Hepatocyte (in vitro differentiated cells): ENCODE measurements around the gene WEE2. TPM values are rescaled to one million over a fixed set of nuclear protein-coding genes. Genes with fewer than 3 reads are reported as not detected.

Experiments
- DNase-seq: peaks from one replicate; pipeline ENCODE4 v3.0.0-alpha.2; 2016; ENCODE audit warnings: low spot score
- H2AFZ ChIP-seq: fragments of 200-600 bp; sonication (generic); 2 replicates; pipeline ENCODE4 v1.6.0; 2016; ENCODE audit warnings: antibody characterized with exemption, mild to moderate bottlenecking
- H3K27ac ChIP-seq: fragments of 200-600 bp; sonication (generic); 2 replicates; pipeline ENCODE4 v1.5.1; 2016; ENCODE audit warnings: mild to moderate bottlenecking
- H3K27me3 ChIP-seq: fragments of 200-600 bp; sonication (generic); 2 replicates; pipeline ENCODE4 v1.6.1; 2016
- H3K36me3 ChIP-seq: fragments of 200-600 bp; sonication (generic); replicated peaks from 2 replicates; pipeline ENCODE4 v1.5.1; 2016; ENCODE audit warnings: low read depth; ENCODE audit not compliant: insufficient read depth
- H3K4me1 ChIP-seq: fragments of 200-600 bp; sonication (generic); 2 replicates; pipeline ENCODE4 v1.5.1; 2016; ENCODE audit warnings: mild to moderate bottlenecking, moderate library complexity; ENCODE audit not compliant: insufficient read depth
- H3K4me2 ChIP-seq: fragments of 200-600 bp; sonication (generic); 2 replicates; pipeline ENCODE4 v1.6.0; 2016
- H3K4me3 ChIP-seq: fragments of 200-600 bp; sonication (generic); 2 replicates; pipeline ENCODE4 v1.5.1; 2016; ENCODE audit warnings: mild to moderate bottlenecking
- H3K79me2 ChIP-seq: fragments of 200-600 bp; sonication (generic); 2 replicates; pipeline ENCODE4 v1.6.0; 2017; ENCODE audit warnings: mild to moderate bottlenecking
- H3K9me2 ChIP-seq: fragments of 200-600 bp; sonication (generic); replicated peaks from 2 replicates; pipeline ENCODE4 v1.6.0; 2017; ENCODE audit warnings: mild to moderate bottlenecking; ENCODE audit not compliant: insufficient read depth
- H3K9me3 ChIP-seq: fragments of 200-600 bp; sonication (generic); 2 replicates; pipeline ENCODE4 v1.5.1; 2016; ENCODE audit warnings: low read depth, mild to moderate bottlenecking
- H4K20me1 ChIP-seq: fragments of 200-600 bp; sonication (generic); 2 replicates; pipeline ENCODE4 v1.6.0; 2016; ENCODE audit warnings: mild to moderate bottlenecking; ENCODE audit not compliant: insufficient read depth, poor library complexity, severe bottlenecking
- CTCF ChIP-seq: fragments of 200-600 bp; sonication (generic); IDR thresholded peaks from 2 replicates; pipeline ENCODE4 v1.5.1; 2016; ENCODE audit warnings: antibody characterized with exemption, mild to moderate bottlenecking; ENCODE audit not compliant: poor library complexity
- EZH2 ChIP-seq: fragments of 200-600 bp; sonication (generic); IDR thresholded peaks from 2 replicates; pipeline ENCODE4 v1.6.1; 2016; ENCODE audit warnings: antibody characterized with exemption, mild to moderate bottlenecking, borderline replicate concordance
- EZH2phosphoT487 ChIP-seq: fragments of 200-600 bp; sonication (generic); IDR thresholded peaks from one replicate; pipeline ENCODE4 v1.6.1; 2018; ENCODE audit warnings: antibody characterized with exemption, mild to moderate bottlenecking, low read depth, moderate library complexity; ENCODE audit not compliant: unreplicated experiment, severe bottlenecking
- WGBS: methylation state at CpG from one replicate; pipeline ENCODE4 v1.1.6; 2016; ENCODE audit warnings: low lambda C conversion rate; ENCODE audit errors: missing lambda C conversion rate; 5-methylcytosine and 5-hydroxymethylcytosine counted together
- polyA plus RNA-seq: library from polyadenylated mRNA; unstranded; fragments of >200 nt; fragmentation: Nextera tagmentation; extraction: Ambion mirVana; gene quantifications from 2 replicates; pipeline ENCODE4 v1.2.1, GENCODE V29; 2016
- total RNA-seq: library from RNA; depleted of rRNA; stranded (reverse); fragments of >200 nt; gene quantifications from 2 replicates; pipeline ENCODE4 v1.2.3, GENCODE V29; 2014

WEE2 gene
- total and polyA plus RNA-seq, 2 experiments from 2014 or later = 0.89 to 3.6 TPM

- H3K4me3 ChIP-seq = no peak overlapping the region
- no peaks in the 10 kb centered on the region for H3K4me1 ChIP-seq
- no peak for DNase-seq
- no peaks in the 10 kb centered on the region for H3K9me2 ChIP-seq
- H3K27ac ChIP-seq = no peak overlapping the region
- TF ChIP-seq EZH2phosphoT487 (no peak), CTCF (no peak), EZH2 (no peak)
- H3K4me2 ChIP-seq = no peak overlapping the region
- H4K20me1 ChIP-seq = no peaks in the 10 kb centered on the region
- H3K9me3 ChIP-seq = no peaks in the 10 kb centered on the region
- no peaks in the 10 kb centered on the region for H3K27me3 ChIP-seq
- WGBS = 94% methylated on average over 3 of the region's 3 CpGs
- H3K36me3 ChIP-seq = no peaks in the 10 kb centered on the region
- H3K79me2 ChIP-seq = no peaks in the 10 kb centered on the region
- no peak overlapping the region for H2AFZ ChIP-seq
Measured at GRCh38 chr7:141673346-141673745, 34.8 kb upstream of the WEE2 start.

GRCh38 chr7:141674171-141674671 lies 33.9 kb upstream of the WEE2 start:
- H3K9me2 ChIP-seq = no peaks in the 10 kb centered on the region
- H3K9me3 ChIP-seq = no peaks in the 10 kb centered on the region
- TF ChIP-seq CTCF = no peak
- H3K4me2 ChIP-seq = no peak overlapping the region
- H2AFZ ChIP-seq = no peak overlapping the region
- no peak for DNase-seq
- H3K4me3 ChIP-seq = no peak overlapping the region
- no peaks in the 10 kb centered on the region for H3K4me1 ChIP-seq
- no peak overlapping the region for H3K27ac ChIP-seq
- no peaks in the 10 kb centered on the region for H3K36me3 ChIP-seq
- no peaks in the 10 kb centered on the region for H4K20me1 ChIP-seq
- 83% methylated on average over 5 of the region's 5 CpGs for WGBS
- no peaks in the 10 kb centered on the region for H3K79me2 ChIP-seq
- H3K27me3 ChIP-seq = no peaks in the 10 kb centered on the region

GRCh38 chr7:141674702-141675101 lies 33.5 kb upstream of the WEE2 start:
- no peak overlapping the region for H3K4me2 ChIP-seq
- no peaks in the 10 kb centered on the region for H3K9me2 ChIP-seq
- H3K27me3 ChIP-seq = no peaks in the 10 kb centered on the region
- H3K36me3 ChIP-seq = no peaks in the 10 kb centered on the region
- H3K9me3 ChIP-seq = no peaks in the 10 kb centered on the region
- no peak overlapping the region for H3K27ac ChIP-seq
- no peaks in the 10 kb centered on the region for H4K20me1 ChIP-seq
- no peak for TF ChIP-seq EZH2
- TF ChIP-seq CTCF = peak; percentile 21
- DNase-seq = no peak
- H3K79me2 ChIP-seq = no peaks in the 10 kb centered on the region
- no peak overlapping the region for H3K4me3 ChIP-seq
- H2AFZ ChIP-seq = no peak overlapping the region
- no peaks in the 10 kb centered on the region for H3K4me1 ChIP-seq
- WGBS = 69% methylated on average over 4 of the region's 4 CpGs
